Limb (tissue), 2 donors: Measurements from ENCODE around the gene UNC50.
"Not testable (repeated sequence)": the region's sequence is repeated elsewhere in the genome, so short reads cannot be mapped to it uniquely, and the experiment has no call there.

Experiments used
- DNase-seq, 2 donors: peaks; one replicate each; pipeline ENCODE4 v3.0.0-alpha.2; 2016; ENCODE audit errors: extremely low spot score in 2 of 2

Gene UNC50

DNA sequence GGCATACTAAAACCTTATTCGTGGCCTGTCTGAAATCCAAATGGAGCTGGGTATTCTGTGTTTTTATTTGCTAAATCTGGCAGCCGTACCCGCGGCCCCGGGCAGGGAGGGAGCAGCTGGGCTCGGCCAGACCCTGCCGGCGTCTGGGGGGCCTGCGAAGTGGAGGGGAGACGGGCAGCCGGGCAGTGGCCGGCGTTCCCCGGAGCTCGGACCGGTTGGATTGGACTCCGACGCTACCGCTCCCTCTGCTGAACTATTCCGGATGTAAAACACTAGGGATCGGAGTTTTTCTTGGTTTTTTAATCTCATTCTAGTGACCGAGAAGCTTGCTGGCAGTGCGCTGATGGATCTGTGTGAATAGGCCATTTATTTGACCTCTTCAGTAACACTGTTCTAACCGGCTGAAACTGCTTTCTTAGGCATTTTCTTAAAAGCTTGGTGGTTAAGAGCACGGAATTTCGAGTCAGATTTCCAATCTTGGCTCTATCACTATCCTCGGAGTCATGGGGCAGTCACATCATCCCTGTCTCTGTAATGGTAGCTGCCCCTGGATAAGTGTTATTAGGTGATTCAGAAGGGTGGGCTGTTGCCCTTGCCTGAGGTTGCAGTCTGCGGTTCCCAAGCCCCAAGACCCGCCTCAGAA lies 694 bp downstream of the UNC50 start:
- peak in 1 of 2 donors; percentile 63 for DNase-seq

DNA sequence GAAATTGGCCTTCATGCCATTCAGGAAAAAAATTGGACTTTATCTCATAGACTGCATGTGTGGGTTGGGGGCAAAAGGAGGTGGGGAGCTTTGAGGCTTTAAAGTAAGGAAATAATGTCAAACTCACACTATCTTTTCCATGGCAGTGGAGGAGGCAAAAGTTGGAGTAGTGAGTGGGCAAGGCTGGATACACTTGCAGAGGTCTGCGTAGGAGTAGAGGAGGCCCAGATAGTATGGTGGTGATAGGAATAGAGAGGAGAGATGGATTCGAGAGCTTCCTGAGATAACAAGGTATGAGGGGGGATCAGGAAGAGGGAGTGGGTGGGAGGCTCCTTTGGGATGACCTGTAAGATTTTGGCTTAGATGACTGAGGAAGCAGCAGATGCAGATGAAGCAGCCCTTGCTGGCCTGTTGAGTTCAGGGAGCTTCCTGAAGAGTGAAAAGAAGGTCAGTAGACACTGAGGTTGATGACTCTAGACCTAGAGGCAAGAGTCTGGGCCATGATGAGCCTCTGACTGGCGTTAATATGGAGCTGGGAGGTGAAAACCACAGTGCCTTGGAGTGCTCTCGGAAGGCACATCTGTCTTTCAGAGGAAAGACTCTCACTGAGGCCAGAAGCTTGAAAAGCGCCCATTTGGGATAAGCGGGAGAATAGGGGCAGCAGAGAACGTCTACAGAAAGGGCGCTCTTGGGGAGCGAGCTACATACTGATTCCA lies 5.8 kb downstream of the UNC50 start:
- DNase-seq: no peak

DNA sequence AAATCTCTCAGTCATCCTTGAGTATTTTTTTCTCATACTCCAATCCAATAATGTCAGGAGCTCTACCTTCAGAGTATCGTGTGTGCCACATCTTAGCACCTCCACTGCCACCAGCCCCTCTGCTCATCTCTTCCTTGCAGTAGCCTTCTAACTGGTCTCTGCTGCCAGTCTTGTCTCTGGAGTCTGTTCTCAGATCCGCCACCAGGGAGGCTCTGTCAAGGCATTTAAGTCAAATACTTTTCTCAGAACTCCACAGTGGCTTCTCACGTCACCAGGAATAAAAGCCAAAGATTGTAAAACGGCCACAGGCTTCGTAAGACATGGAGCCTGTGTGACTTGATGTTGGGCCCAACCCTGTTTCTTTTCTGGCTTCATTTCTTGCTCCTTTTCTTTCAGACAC lies 7.1 kb downstream of the UNC50 start:
- no peak for DNase-seq

DNA sequence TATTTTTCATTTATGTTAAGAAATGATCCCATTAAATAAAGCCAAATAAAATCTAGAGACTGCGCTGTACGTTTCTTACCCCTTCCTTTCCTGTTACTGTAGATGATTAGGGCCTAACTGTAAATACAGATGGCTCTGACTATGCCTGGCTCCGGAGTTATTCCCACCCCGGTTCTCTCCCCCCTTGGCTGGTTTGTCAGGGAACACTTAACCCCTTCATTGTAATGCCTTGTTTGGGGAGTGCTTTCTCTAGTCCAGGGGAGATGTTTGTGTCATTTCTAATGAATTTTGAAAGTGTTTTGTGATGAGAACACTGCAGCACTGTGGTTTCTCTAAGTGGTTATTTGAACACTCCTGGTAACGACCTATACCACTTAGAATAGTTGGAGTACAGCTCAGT lies 8.8 kb downstream of the UNC50 start:
- DNase-seq: no peak

DNA sequence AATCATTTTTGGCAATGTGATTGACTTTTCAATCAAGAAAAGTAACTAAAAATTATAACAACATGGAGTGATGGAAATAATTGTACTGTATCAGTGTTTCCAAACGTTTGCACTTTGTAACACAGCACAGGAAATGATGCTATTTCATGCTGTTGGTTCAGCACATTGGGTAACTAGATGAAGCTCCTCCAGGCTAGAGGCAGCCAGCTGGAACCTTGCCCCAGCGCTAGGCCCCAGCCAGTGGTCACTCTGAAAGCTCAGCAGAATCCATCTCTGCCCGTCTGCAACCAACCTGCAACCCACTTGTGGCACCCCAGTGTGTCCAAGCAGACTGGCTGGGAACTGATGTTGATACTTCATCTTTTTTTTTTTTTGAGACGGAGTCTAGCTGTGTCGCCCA lies 15.3 kb downstream of the UNC50 start:
- DNase-seq: no peak

DNA sequence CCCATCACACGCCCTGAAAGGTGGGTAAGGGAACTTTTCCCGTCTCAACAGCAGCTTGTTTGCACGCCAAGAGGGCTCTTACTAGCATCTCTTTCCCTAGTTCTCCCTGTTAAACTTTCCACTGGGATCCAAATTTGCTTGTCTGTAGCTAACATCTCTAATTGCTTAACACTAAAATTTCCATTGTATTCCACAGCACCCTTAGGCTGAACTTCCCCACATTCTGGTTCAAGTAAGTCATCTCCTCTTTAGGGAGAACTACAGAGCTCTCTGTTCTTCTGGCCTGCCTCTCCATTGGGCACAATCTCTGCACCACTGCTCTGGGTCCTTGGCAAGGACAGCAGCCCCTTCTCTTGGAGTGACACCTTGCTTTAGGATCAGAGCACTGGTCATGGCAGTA lies 24.0 kb downstream of the UNC50 start:
- no peak for DNase-seq

DNA sequence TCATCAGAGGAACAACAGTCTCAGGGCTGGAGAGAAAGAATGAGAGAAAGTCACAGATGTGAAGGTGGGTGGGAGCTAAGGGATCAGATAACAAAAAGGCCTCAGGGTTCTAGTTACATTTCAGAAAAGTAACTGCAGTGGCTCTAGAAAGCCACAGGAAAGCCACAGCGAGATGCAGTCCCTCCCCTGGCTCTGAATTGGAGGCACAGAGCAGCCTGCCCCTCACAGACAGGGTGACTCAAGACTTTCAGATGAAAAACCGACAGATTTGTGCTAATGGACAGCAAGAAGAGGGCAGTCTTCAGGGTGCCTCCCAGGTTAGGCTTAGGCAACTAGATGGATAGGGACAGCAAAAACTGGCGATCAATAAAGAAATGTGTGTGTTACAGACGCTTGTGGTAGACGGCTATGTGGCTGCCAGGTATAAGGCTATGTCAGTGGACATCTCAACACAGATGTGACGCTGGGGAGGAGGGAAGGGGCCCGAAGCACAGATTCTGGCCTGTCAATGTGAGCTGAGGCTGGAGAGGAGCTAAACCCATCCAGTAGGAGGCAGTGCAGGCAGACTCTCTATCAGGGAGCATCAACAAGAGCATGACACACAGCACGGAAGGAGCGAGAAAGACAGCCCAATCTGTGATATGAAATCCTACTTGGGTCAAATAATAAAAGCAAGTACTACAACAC lies 26.2 kb downstream of the UNC50 start:
- no peak for DNase-seq

DNA sequence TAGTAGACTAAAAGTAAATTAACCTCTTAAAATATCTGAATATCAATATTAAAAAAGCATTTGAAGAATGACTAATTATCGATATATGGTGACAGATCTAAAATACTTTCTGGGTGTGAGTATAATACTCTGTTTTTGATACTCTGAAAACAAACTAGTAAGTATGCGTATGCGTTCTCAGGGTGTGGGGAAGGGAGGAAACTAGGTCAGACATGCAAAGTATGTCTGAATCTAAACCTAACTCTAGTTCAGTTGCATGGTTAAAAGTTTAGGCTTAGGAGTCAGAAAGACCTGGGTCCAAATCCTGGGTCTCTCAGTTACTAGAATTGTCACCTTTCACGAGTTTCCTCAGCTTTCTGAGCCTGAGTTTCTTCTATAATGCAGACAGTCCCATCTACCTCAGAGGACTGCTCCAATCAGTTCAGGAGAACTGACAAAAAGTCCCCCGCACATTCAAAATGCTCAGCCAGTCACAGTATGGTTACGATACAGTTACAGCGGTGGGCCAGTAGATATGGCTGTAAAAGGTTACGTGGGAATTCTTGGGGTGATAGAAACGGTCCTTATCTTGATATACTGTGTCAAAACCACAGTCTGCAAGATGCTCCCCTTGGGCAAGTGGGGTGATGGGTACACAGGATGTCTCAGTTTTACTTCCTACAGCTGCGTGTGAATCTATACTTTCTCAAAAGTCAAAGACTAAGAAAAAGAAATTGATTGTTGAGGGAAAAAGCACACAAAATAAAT lies 29.2 kb downstream of the UNC50 start:
- no peak for DNase-seq

DNA sequence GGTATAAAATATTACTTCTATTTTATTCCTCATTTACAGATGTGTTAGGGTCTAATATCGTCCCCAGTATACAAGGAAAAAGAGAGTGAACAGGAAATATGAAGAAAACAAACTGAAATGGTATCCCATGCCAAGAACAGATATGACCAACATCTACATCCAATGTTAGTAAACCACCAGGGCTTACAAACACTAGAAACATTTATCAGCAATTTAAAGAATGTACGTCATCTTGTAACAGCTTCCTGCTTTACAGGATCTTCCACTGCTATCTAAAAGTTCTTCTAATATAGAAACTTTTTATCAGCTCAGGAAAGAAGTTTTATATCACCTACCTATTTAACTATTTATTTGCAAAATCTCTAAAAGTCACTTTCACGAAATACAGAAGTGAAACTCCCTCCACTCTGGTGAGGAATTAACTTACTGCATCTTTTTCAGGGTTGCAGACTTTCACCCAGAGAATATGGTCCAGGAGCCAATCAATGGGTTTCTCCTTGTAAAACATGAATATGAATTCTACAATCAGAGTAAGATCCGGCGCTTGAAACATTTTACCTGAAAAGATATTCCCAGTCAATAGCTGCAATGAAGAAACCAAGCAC lies 35.2 kb downstream of the UNC50 start:
- no peak for DNase-seq

DNA sequence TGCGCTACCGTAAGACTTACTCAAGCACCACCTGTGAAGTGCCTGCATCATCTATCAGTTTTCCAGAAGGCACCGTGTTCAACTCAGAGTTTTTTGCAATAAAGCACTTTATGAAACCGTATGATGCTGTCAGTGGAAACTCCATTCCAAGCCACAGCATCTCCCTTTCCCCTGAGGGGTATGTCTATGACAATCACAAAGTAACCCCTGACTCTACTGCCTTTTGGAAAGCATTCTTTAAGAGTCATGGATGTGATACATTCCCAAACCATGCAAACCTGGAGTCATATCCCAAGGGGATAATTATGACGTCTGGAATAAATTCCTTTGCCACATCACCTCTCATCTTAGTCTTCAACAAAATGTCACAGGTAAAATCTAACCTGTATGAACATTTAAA lies 39.2 kb downstream of the UNC50 start:
- no peak for DNase-seq

DNA sequence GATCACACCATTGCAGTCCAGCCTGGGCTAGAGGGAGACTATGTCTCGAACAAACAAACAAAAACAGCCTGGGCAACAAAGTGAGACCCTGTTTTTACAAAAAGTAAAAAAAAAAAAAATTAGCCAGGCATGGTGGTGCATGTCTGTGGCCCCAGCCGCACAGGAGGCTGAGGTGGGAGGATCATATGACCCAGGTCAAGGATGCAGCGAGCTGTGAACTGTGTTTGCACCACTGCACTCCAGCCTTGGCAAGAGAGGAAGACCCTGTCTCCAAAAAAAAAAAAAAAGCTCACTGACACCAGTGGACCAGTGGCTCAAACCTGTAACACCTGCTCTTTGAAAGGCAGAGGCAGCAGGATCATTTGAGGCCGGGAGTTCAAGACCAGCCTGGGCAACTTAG lies 40.1 kb downstream of the UNC50 start:
- DNase-seq: no peak

DNA sequence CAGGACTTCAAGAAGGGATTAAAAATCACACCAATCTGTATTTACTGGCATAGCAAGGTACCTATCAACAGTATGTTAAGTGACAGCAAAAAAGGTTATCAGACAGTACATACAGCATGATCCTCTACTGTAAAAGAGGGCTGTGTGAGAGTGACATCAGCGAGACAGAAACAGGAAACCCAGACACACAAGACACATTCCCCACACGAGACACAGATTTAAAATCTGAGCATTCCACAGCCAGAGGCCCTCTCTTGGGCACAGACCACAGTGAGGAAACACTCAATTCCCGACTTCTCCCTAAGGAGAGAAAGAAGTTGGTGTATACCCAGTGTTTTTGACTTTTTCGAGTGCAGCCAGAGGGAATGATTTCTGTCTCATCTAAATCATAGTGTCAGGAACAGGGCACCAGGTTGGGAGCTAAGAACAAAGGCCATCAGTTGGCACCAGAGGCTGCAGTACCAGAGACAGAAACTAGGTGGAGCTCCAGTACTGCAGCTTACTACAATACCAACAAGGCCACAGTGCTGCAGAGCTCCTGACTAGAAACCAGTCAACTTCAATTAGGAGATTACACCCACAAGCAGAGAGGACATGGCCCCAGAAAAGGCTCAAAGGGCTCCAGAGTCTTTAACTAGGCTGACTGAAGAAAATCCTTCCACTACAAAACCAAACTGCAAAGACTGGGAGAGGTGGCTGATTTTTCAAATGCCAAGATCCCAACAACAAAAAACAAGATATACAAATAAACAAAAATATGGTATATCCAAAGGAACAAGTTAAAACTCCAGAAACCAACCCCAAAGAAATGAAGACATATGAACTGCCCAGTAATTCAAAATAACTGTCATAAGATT lies 41.0 kb downstream of the UNC50 start:
- DNase-seq: peak; percentile 83 to 88

DNA sequence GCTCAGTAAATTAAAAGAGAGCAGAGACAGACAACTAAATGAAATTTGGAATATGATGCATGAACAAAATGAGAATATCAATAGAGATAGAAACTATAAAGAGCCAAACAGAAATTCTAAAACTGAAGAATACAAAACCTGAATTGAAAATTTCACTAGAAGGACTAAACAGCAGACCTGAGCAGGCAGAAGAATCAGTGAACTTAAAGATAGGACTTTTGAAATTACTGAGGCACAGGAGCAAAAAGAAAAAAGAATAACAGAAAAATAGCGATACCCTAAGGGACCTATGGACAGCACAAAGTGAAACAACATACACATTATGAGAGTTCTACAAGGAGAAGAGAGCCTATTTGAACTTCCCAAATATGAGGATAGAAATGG lies 41.6 kb downstream of the UNC50 start:
- DNase-seq: no peak

DNA sequence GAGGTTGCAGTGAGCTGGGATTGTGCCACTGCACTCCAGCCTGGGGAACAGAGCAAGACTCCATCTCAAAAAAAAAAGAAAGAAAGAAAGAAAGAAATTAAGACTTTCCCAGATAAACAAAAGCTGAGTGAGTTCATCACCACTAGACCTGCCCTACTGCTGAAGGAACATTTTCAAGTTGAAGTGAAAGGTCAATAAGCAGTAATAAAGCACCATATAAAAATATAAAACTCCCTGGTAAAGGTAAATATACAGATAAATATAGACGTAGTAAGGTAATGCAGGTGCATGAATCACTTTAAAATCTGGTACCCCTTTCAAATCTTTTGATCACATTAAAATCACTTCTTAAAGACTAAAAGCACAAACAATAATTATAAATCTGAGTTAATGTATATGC lies 42.6 kb downstream of the UNC50 start:
- DNase-seq: no peak

DNA sequence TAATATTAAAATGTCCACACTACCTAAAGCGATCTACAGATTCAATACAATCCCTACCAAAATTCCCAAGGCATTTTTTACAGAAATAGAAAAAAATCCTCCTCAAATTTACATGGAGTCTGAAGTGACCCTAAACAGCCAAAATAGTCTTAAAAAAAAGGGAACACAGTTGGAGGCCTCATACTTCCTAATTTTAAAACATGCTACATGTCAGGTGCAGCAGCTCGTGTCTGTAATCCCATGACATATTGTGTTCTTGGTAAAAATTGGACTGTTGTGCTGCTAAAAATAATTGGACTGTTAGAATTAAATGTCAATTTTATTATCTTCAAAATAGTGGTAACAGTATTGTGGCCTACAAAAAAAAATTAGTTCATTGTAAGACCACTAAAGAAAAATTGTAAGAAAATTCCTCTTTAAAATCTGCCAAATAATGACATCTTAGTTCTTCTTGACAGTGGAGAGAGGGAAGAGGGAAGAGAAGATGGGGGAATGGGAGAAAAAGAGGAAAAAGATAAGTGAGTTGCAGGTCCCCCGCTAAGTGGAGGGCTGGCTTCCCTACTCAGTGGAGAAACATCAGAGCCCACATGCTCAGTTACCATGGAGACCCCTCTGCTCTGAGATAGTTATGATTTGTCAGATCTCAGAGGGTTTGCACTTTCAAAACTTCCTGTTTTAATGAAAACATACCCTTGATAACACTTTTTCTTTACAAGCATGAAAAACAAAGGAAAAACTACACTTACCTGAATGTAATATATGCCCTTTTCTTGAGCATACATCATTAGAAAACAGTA lies 46.5 kb downstream of the UNC50 start:
- no peak for DNase-seq

DNA sequence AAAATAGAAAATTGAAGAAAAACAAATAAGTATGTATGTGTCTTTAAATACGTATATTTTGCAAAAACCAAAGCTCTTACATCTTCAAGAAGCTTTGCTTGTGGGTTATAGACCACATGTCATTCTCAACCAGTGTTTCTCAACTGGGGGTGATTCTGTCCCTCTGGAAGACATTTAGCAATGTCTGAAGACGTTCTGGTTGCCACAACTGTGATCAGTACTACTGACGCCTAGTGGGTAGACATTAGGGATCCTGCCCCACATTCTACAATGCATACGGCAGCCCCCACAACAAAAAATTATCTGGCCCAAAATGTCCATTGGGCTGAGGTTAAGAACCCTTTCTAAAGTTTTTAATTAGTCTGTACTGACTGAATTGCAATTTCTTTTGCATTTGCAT lies 48.4 kb downstream of the UNC50 start:
- DNase-seq: no peak

DNA sequence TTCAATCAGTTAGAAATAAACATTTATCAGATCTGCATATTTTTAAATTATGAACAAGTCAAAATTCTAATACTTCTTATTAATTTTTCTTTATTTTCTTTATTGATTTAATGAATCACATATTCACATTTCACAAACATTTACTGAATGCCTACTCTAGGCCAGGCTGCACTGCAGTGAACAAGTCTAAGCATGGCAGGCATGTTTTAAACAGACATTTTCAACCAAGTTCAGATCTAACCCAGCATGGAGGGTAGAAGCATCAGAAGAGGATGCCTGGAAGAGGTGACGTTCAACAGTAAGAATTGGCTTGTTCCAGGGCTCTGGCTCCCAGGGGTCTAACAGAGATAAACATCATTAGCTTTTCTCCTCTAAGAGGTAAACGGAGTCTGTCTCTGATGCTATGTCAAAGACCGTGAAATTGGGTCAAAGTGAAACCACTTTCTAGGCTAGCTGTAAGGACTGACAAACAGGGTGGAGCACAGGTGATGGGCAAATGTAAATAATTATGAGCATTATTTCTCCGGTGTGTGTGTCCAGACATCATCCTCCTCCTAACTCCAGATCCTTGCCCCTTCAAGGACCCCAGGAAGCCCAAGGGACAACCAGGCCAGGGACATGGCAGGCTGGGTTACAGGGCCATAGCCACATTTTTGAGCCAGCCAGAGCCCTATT lies 50.6 kb downstream of the UNC50 start:
- no peak for DNase-seq

DNA sequence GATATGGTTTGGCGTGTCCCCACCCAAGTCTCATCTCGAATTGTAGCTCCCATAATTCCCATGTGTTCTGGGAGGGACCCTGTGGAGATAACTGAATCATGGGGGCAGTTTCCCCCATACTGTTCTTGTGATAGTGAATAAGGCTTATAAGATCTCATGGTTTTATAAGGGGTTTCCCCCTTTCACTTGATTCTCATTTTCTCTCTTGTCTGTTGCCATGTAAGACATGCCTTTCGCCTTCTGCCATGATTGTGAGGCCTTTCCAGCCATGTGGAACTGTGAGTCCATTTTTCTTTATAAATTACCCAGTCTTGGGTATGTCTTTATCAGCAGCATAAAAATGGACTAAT lies 51.1 kb downstream of the UNC50 start:
- DNase-seq: not testable (repeated sequence)

DNA sequence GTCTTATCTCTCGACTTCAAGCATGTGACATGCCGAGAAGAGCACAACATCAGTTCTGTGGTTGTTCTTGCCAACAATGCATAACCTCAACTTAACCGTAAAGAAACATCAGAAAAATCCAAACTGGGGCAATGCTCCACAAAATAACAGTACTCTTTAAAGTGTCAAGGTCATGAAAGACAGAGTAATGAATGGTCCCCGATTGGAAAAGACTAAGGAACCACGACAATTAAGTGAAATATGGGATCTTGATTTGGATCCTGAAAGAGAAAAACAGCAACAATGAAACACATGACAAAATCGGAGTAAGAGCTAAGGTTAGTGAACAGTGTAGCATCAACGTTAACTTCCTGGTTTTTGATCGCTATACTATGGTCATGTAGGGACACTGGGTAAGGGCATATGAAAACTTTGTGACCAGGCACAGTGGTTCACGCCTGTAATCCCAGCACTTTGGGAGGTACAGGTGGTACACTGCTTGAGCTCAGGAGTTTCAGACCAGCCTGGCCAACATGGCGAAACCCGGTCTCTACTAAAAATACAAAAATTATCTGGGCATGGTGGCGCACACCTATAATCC lies 55.2 kb downstream of the UNC50 start:
- no peak for DNase-seq
